GM18907 (cell line): ENCODE results near the gene EFHD1.
"Not testable (repeated sequence)": the region's sequence is repeated elsewhere in the genome, so short reads cannot be mapped to it uniquely, and the experiment has no call there.

Source experiments
- ATAC-seq: cut with Tn5 transposase; IDR thresholded peaks from one replicate; pipeline ENCODE4 v1.9.1; 2021; ENCODE audit warnings: mild to moderate bottlenecking, moderate library complexity; ENCODE audit not compliant: unreplicated experiment

The EFHD1 gene

GRCh38 chr2:232615339-232615738 lies 18.1 kb upstream of the EFHD1 start:
- no peak for ATAC-seq

- no peak for ATAC-seq
Observed at GRCh38 chr2:232621186-232621585, 12.2 kb upstream of the EFHD1 start.

GRCh38 chr2:232622563-232622962 lies 10.8 kb upstream of the EFHD1 start:
- no peak for ATAC-seq

GRCh38 chr2:232623768-232624765 lies 9.3 kb upstream of the EFHD1 start:
- no peak for ATAC-seq

- no peak for ATAC-seq
Observed at GRCh38 chr2:232626584-232626983, 6.8 kb upstream of the EFHD1 start.

- no peak for ATAC-seq
Observed at GRCh38 chr2:232628466-232629128, 4.8 kb upstream of the EFHD1 start.

- ATAC-seq: no peak
Observed at GRCh38 chr2:232629129-232629475, 4.3 kb upstream of the EFHD1 start.

GRCh38 chr2:232632229-232632903 lies 1.0 kb upstream of the EFHD1 start:
- no peak for ATAC-seq

- ATAC-seq: no peak
Observed at GRCh38 chr2:232632904-232633412, 446 bp upstream of the EFHD1 start.

GRCh38 chr2:232634206-232635150 lies 1.1 kb downstream of the EFHD1 start:
- no peak for ATAC-seq

GRCh38 chr2:232635376-232635775 lies 2.0 kb downstream of the EFHD1 start:
- ATAC-seq: not testable (repeated sequence)

GRCh38 chr2:232635820-232636219 lies 2.4 kb downstream of the EFHD1 start:
- no peak for ATAC-seq

GRCh38 chr2:232636788-232637420 lies 3.5 kb downstream of the EFHD1 start:
- ATAC-seq: no peak

- no peak for ATAC-seq
Observed at GRCh38 chr2:232637866-232638583, 4.6 kb downstream of the EFHD1 start.

GRCh38 chr2:232641153-232641848 lies 7.9 kb downstream of the EFHD1 start:
- ATAC-seq: no peak

GRCh38 chr2:232643147-232643425 lies 9.7 kb downstream of the EFHD1 start:
- ATAC-seq: no peak

- no peak for ATAC-seq
Observed at GRCh38 chr2:232643813-232644347, 10.5 kb downstream of the EFHD1 start.

GRCh38 chr2:232645061-232645460 lies 11.7 kb downstream of the EFHD1 start:
- no peak for ATAC-seq
